SK-N-SH (cell line): ENCODE results near the gene ZSWIM7.

ENCODE experiments used
- EZH2phosphoT487 ChIP-seq: fragments of 200-600 bp; sonication (generic); IDR thresholded peaks from 2 replicates; pipeline ENCODE4 v1.6.1; 2017; ENCODE audit warnings: low read depth, mixed run types, mild to moderate bottlenecking, antibody characterized with exemption, moderate library complexity, borderline replicate concordance
- TAF1 ChIP-seq: IDR thresholded peaks from 2 replicates; pipeline ENCODE4 v1.6.1; 2012; ENCODE audit warnings: low read depth, mild to moderate bottlenecking, low read length, moderate library complexity, borderline replicate concordance
- TF ChIP-seq, protein P1 (sequence below): IDR thresholded peaks from 2 replicates; pipeline ENCODE4 v1.4.0; 2012; ENCODE audit warnings: low read depth, borderline replicate concordance
- TF ChIP-seq, protein P2 (sequence below): IDR thresholded peaks from 2 replicates; pipeline ENCODE4 v1.4.0; 2012; ENCODE audit warnings: low read depth
- TF ChIP-seq, protein P3 (sequence below): fragments of 200-600 bp; sonication (generic); IDR thresholded peaks from 2 replicates; pipeline ENCODE4 v1.6.1; 2017; ENCODE audit warnings: antibody characterized with exemption, mild to moderate bottlenecking, moderate library complexity

DNA sequence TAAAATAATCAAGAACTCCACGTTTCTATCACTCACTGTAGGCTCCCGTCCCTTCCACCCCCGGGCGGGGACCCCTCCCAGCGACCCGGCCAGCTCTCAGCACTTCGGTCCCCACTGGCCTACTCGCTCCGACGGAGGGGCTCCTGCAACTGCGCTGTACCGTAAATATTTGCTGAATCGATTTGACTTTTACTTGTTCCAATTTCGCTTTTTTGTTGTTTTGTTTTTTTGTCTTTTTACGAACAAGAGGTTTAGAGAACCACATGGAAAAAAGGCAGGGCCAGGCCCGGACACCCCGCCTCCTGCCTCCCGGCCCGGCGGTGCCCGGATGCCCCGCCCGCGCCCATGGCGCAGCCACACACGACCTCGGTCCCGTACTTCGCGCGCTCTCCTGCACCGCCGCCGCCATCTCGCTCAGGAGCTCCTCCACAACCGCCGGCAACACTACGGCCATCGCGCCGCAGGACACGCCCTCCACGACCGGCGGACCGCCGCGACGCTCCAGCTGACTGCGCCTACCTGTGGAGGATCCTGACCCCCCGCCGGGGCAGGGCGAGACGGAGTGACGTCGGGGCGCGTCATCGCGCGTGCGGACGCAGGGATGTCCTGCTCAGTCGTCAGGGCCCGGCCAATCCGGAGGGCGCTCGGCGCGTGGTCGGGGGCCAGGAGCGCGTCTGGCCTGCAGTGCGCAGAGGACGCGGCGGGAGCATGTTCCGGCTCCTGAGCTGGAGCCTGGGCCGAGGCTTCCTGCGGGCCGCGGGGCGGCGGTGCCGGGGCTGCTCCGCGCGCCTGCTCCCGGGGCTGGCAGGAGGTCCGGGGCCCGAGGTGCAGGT is at the start of gene ZSWIM7, which contains the start of gene TTC19:
- TF ChIP-seq, protein P1, sequence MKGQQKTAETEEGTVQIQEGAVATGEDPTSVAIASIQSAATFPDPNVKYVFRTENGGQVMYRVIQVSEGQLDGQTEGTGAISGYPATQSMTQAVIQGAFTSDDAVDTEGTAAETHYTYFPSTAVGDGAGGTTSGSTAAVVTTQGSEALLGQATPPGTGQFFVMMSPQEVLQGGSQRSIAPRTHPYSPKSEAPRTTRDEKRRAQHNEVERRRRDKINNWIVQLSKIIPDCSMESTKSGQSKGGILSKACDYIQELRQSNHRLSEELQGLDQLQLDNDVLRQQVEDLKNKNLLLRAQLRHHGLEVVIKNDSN = peak; percentile 70; the same call in 1 of the 2 replicates
- TF ChIP-seq, protein P2, sequence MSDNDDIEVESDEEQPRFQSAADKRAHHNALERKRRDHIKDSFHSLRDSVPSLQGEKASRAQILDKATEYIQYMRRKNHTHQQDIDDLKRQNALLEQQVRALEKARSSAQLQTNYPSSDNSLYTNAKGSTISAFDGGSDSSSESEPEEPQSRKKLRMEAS = peak; percentile 76
- TF ChIP-seq, protein P3, sequence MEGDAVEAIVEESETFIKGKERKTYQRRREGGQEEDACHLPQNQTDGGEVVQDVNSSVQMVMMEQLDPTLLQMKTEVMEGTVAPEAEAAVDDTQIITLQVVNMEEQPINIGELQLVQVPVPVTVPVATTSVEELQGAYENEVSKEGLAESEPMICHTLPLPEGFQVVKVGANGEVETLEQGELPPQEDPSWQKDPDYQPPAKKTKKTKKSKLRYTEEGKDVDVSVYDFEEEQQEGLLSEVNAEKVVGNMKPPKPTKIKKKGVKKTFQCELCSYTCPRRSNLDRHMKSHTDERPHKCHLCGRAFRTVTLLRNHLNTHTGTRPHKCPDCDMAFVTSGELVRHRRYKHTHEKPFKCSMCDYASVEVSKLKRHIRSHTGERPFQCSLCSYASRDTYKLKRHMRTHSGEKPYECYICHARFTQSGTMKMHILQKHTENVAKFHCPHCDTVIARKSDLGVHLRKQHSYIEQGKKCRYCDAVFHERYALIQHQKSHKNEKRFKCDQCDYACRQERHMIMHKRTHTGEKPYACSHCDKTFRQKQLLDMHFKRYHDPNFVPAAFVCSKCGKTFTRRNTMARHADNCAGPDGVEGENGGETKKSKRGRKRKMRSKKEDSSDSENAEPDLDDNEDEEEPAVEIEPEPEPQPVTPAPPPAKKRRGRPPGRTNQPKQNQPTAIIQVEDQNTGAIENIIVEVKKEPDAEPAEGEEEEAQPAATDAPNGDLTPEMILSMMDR = no peak
- TF ChIP-seq TAF1 = peak; percentile 99
- no peak for TF ChIP-seq EZH2phosphoT487
